Panc1 (cell line): ENCODE results near the gene MCF2L. TPM values are rescaled to one million over a fixed set of nuclear protein-coding genes. Genes with fewer than 3 reads are reported as not detected.

Experiments used
- ATAC-seq: fragments of 200-7000 bp; cut with Tn5 transposase; 2 replicates; pipeline ENCODE4 v1.9.1; 2020; ENCODE audit warnings: mild to moderate bottlenecking, moderate library complexity
- BruUV-seq: library from RNA; stranded (reverse); fragments of 400-500 nt; replicated peaks from 2 replicates; lab custom pipeline; 2021; lab: Mats Ljungman, UMichigan
- CTCF ChIA-PET: fragments of 300-600 bp; sonication (Branson Sonifier 250); formaldehyde crosslinking; loops from one replicate; lab custom pipeline; 2022; ENCODE audit warnings: antibody characterized with exemption; lab: Charles Lee
- POLR2A ChIA-PET: fragments of 300-600 bp; sonication (Branson Sonifier 250); formaldehyde crosslinking; loops from one replicate; lab custom pipeline; 2022; ENCODE audit warnings: antibody characterized with exemption; lab: Charles Lee
- DNase-seq: peaks from one replicate; pipeline ENCODE4 v3.0.0-alpha.2; 2010; ENCODE audit warnings: low read depth, low spot score
- H3K27ac ChIP-seq: 2 replicates; pipeline ENCODE4 v1.5.1; 2011; ENCODE audit warnings: mild to moderate bottlenecking, low read length, inconsistent platforms
- H3K27me3 ChIP-seq: fragments of 200-500 bp; sonication (Bioruptor generic); 2 replicates; pipeline ENCODE4 v1.6.0; 2014; ENCODE audit warnings: low read length, inconsistent platforms; ENCODE audit not compliant: control insufficient read depth, insufficient read depth
- H3K36me3 ChIP-seq: fragments of 200-500 bp; sonication (Bioruptor generic); 2 replicates; pipeline ENCODE4 v1.5.1; 2014; ENCODE audit warnings: inconsistent platforms, mild to moderate bottlenecking, low read length, moderate library complexity; ENCODE audit not compliant: control insufficient read depth, insufficient read depth
- H3K4me1 ChIP-seq: 2 replicates; pipeline ENCODE4 v1.5.1; 2011; ENCODE audit warnings: inconsistent platforms, mild to moderate bottlenecking, low read length, moderate library complexity; ENCODE audit not compliant: control insufficient read depth, insufficient read depth
- H3K4me3 ChIP-seq, 2 experiments: 2 replicates each; pipeline ENCODE4 v1.5.1; 2011 to 2012; ENCODE audit warnings: low read depth in 2 of 2, low read length in 2 of 2, mild to moderate bottlenecking in 2 of 2, inconsistent platforms in 1 of 2, moderate library complexity in 1 of 2
- H3K9me3 ChIP-seq: fragments of 200-500 bp; sonication (Bioruptor generic); 2 replicates; pipeline ENCODE4 v1.5.1; 2014; ENCODE audit warnings: low read depth, mild to moderate bottlenecking, inconsistent platforms, low read length, moderate library complexity; ENCODE audit not compliant: control insufficient read depth, insufficient read depth
- POLR2AphosphoS5 ChIP-seq: IDR thresholded peaks from 2 replicates; pipeline ENCODE4 v1.6.1; 2012; ENCODE audit warnings: mild to moderate bottlenecking, low read depth, low read length, moderate library complexity
- REST ChIP-seq, 2 experiments: IDR thresholded peaks; 2 replicates each; pipeline ENCODE4 v1.6.1; 2011 to 2012; ENCODE audit warnings: low read depth in 2 of 2, control low read depth in 1 of 2, low read length in 1 of 2, mild to moderate bottlenecking in 1 of 2, moderate library complexity in 1 of 2; ENCODE audit not compliant: insufficient read depth in 1 of 2
- SIN3A ChIP-seq: IDR thresholded peaks from 2 replicates; pipeline ENCODE4 v1.6.1; 2012; ENCODE audit warnings: low read depth, mild to moderate bottlenecking, low read length, moderate library complexity, borderline replicate concordance; ENCODE audit not compliant: insufficient read depth
- TCF7L2 ChIP-seq: IDR thresholded peaks from 2 replicates; pipeline ENCODE4 v1.6.1; 2011; ENCODE audit warnings: mild to moderate bottlenecking, low read depth, low read length, inconsistent platforms
- in situ Hi-C: cut with HindIII; loops from 2 replicates; pipeline ENCODE4 v1.10.0; 2016; ENCODE audit warnings: low sequenced_read_pairs, low pct_unique_long_range_greater_than_20kb
- intact Hi-C: fragments of 100-400 bp; cut with micrococcal nuclease; formaldehyde crosslinking; loops from one replicate; pipeline ENCODE4 v1.10.0; 2022; ENCODE audit not compliant: unreplicated experiment
- total RNA-seq: library from RNA; stranded (reverse); gene quantifications from one replicate; pipeline ENCODE4 v1.2.1, GENCODE V29; 2021; ENCODE audit not compliant: unreplicated experiment
- TF ChIP-seq, protein P1 (sequence below): fragments of 450-650 bp; IDR thresholded peaks from 2 replicates; pipeline ENCODE4 v1.5.1; 2017; ENCODE audit warnings: mild to moderate bottlenecking

MCF2L gene
- total RNA-seq, 1 experiment from 2014 or later, result 0.57 TPM

DNA sequence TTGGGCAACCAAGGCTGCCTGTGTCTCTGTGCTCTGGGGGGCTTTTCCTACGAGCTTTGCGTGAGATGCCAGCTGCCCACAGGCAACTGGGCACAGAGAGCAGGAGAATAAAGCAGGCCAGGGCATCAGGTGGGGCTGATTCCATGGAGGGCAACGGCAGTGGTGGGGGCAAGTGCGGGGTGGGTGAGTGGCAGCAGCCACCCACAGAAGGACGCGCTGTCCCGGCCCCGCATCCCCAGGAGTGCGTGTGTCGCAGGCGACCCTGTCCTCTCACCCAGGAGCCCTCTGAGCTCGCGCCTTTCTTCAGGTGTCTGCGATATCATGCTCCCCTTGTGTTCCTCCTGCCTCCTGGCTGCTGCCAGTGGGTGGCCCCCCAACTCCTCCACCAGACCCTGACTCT is 67.4 kb downstream of the MCF2L start:
- Histone ChIP-seq H3K4me3 (no peak overlapping the region), H3K9me3 (no peaks in the 10 kb centered on the region), H3K4me1 (peaks cover 4% of the 10 kb centered on the region; the same call in 1 of the 2 replicates), H3K27me3 (no peaks in the 10 kb centered on the region), H3K27ac (no peak overlapping the region), H3K36me3 (no peaks in the 10 kb centered on the region)
- intact Hi-C loops, result no loop called here
- in situ Hi-C loops, result no loop called here
- TF ChIP-seq SIN3A, result no peak
- TF ChIP-seq TCF7L2, result no peak
- no peak for TF ChIP-seq REST (IDR thresholded peaks at IDR 0.05; ENCODE audit: insufficient read depth in 1 of 2, low read depth in 2 of 2, low read length in 1 of 2)
- TF ChIP-seq POLR2AphosphoS5, result no peak
- TF ChIP-seq, protein P1, sequence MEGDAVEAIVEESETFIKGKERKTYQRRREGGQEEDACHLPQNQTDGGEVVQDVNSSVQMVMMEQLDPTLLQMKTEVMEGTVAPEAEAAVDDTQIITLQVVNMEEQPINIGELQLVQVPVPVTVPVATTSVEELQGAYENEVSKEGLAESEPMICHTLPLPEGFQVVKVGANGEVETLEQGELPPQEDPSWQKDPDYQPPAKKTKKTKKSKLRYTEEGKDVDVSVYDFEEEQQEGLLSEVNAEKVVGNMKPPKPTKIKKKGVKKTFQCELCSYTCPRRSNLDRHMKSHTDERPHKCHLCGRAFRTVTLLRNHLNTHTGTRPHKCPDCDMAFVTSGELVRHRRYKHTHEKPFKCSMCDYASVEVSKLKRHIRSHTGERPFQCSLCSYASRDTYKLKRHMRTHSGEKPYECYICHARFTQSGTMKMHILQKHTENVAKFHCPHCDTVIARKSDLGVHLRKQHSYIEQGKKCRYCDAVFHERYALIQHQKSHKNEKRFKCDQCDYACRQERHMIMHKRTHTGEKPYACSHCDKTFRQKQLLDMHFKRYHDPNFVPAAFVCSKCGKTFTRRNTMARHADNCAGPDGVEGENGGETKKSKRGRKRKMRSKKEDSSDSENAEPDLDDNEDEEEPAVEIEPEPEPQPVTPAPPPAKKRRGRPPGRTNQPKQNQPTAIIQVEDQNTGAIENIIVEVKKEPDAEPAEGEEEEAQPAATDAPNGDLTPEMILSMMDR, result no peak
- ChIA-PET CTCF (interaction anchor here (0.6 kb wide), 1 partner anchor 126 kb away, joined by 3 read pairs; no protein-coding TSS in a partner anchor), POLR2A (no interaction called here)
- ATAC-seq (no peak), DNase-seq (no peak)
- BruUV-seq, result no TSS peak

DNA sequence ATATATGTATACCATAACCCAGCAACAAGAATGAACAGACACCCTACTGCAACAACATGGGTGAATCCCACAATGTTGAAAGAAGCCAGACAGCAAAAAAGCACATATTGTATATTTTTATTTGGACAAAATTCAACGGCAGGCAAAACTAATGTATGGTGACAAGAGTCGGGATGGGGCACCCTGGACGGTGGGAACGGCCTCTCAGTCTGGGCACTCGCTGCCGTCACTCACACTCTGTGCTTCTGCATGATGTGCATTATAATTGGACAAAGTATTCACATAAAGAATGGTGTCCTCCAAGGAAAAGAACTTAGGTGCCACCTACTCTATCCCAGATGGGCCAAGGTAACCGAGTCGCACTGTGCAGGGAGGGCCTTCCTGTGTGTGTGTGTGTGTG is 71.0 kb downstream of the MCF2L start:
- Histone ChIP-seq H3K27me3 (no peaks in the 10 kb centered on the region; the same call in 1 of the 2 replicates), H3K4me3 (no peak overlapping the region), H3K27ac (no peak overlapping the region), H3K4me1 (peaks cover 3% of the 10 kb centered on the region; the same call in 1 of the 2 replicates), H3K9me3 (no peaks in the 10 kb centered on the region), H3K36me3 (no peaks in the 10 kb centered on the region)
- POLR2A ChIA-PET, result no interaction called here
- in situ Hi-C loops, result no loop called here
- DNase-seq, result no peak
- intact Hi-C loops, result no loop called here
- no peak for ATAC-seq
- TF ChIP-seq, protein P1, result no peak
- TF ChIP-seq TCF7L2 (no peak), REST (IDR thresholded peaks at IDR 0.05; ENCODE audit: insufficient read depth in 1 of 2, low read depth in 2 of 2, low read length in 1 of 2) (no peak), POLR2AphosphoS5 (no peak), SIN3A (no peak)
- BruUV-seq, result no TSS peak
- CTCF ChIA-PET, result no interaction called here
